HepG2 (cell line): Measurements from ENCODE around the gene SCYL1. TPM values are rescaled to one million over a fixed set of nuclear protein-coding genes. Genes with fewer than 3 reads are reported as not detected.
A peak's percentile ranks its signal among the peaks of the same experiment; 100 is the strongest.

ENCODE experiments used
- ERF ChIP-seq: IDR thresholded peaks from 2 replicates; pipeline ENCODE4 v1.6.1; 2018; ENCODE audit warnings: missing biosample characterization, missing genetic modification reagents
- ETV6 ChIP-seq: sonication (generic); formaldehyde crosslinking; conservative IDR thresholded peaks from 2 replicates; pipeline ENCODE4 v1.4.0; 2020; ENCODE audit warnings: missing genetic modification reagents
- HDAC1 ChIP-seq: sonication (generic); formaldehyde crosslinking; IDR thresholded peaks from 2 replicates; pipeline ENCODE4 v1.5.1; 2020; ENCODE audit warnings: mild to moderate bottlenecking, missing genetic modification reagents
- MYC ChIP-seq: sonication (generic); formaldehyde crosslinking; IDR thresholded peaks from 2 replicates; pipeline ENCODE4 v1.9.0; 2021; ENCODE audit warnings: missing genetic modification reagents, borderline replicate concordance
- NR2F2 ChIP-seq: IDR thresholded peaks from 2 replicates; pipeline ENCODE4 v1.6.1; 2012; ENCODE audit warnings: low read depth, inconsistent platforms, borderline replicate concordance
- PHF20 ChIP-seq: sonication (generic); formaldehyde crosslinking; IDR thresholded peaks from 2 replicates; pipeline ENCODE4 v1.5.0; 2020; ENCODE audit warnings: mild to moderate bottlenecking, missing genetic modification reagents
- RFX3 ChIP-seq: IDR thresholded peaks from 2 replicates; pipeline ENCODE4 v1.6.1; 2016; ENCODE audit warnings: missing biosample characterization, missing genetic modification reagents
- RORA ChIP-seq: sonication (generic); formaldehyde crosslinking; IDR thresholded peaks from 2 replicates; pipeline ENCODE4 v1.5.0; 2020; ENCODE audit warnings: mild to moderate bottlenecking, missing genetic modification reagents, moderate library complexity
- ZBTB3 ChIP-seq: sonication (generic); formaldehyde crosslinking; IDR thresholded peaks from 2 replicates; pipeline ENCODE4 v1.4.0; 2020; ENCODE audit warnings: low read depth, mild to moderate bottlenecking, moderate library complexity, missing genetic modification reagents, borderline replicate concordance
- ZKSCAN1 ChIP-seq: fragments of 150-350 bp; IDR thresholded peaks from 2 replicates; pipeline ENCODE4 v1.6.1; 2014; ENCODE audit warnings: low read length
- ZNF670 ChIP-seq: sonication (generic); formaldehyde crosslinking; IDR thresholded peaks from 2 replicates; pipeline ENCODE4 v1.8.0; 2022; ENCODE audit warnings: mild to moderate bottlenecking, missing genetic modification reagents, borderline replicate concordance
- polyA plus RNA-seq, 8 experiments: library from polyadenylated mRNA; depleted of rRNA in 3 of 8; stranded (reverse) in 7 of 8; unstranded in 1 of 8; fragments of >200 nt; fragmentation: Illumina TruSeq in 4 of 8; extraction: Trizol in 4 of 8; gene quantifications; 2 replicates each; pipeline versions ENCODE4 v1.2.1 to v1.2.3, GENCODE V29; 2011 to 2016; ENCODE audit warnings: low read depth in 4 of 8, missing spikeins in 1 of 8, mixed read lengths in 1 of 8; ENCODE audit not compliant: insufficient read depth in 1 of 8
- total RNA-seq, 5 experiments: library from RNA; depleted of rRNA; stranded (reverse); fragments of >200 nt; fragmentation: Illumina TruSeq; extraction: Trizol; gene quantifications; 2 replicates each; pipeline ENCODE4 v1.2.3, GENCODE V29; 2016; ENCODE audit warnings: low read depth in 1 of 5
- TF ChIP-seq, protein P1 (sequence below), 2 experiments: fragments of 450-650 bp in 1 of 2; sonication (generic) in 1 of 2; formaldehyde crosslinking in 1 of 2; IDR thresholded peaks; 2 replicates each; pipeline versions ENCODE4 v1.6.1 to v1.8.0; 2016 to 2022; ENCODE audit warnings: antibody characterized with exemption in 1 of 2, mild to moderate bottlenecking in 1 of 2, missing genetic modification reagents in 1 of 2
- TF ChIP-seq, protein P2 (sequence below): sonication (generic); formaldehyde crosslinking; IDR thresholded peaks from 2 replicates; pipeline ENCODE4 v1.4.0; 2020; ENCODE audit warnings: missing genetic modification reagents
- TF ChIP-seq, protein P3 (sequence below): sonication (generic); formaldehyde crosslinking; conservative IDR thresholded peaks from 2 replicates; pipeline ENCODE4 v1.8.0; 2022; ENCODE audit warnings: mild to moderate bottlenecking, moderate library complexity, missing genetic modification reagents

SCYL1 gene
- total and polyA plus RNA-seq, 2 of the 13 experiments (the other 11 are each of a cell fraction or from before 2014, with no cell fraction given) = 65.9 to 103 TPM

DNA sequence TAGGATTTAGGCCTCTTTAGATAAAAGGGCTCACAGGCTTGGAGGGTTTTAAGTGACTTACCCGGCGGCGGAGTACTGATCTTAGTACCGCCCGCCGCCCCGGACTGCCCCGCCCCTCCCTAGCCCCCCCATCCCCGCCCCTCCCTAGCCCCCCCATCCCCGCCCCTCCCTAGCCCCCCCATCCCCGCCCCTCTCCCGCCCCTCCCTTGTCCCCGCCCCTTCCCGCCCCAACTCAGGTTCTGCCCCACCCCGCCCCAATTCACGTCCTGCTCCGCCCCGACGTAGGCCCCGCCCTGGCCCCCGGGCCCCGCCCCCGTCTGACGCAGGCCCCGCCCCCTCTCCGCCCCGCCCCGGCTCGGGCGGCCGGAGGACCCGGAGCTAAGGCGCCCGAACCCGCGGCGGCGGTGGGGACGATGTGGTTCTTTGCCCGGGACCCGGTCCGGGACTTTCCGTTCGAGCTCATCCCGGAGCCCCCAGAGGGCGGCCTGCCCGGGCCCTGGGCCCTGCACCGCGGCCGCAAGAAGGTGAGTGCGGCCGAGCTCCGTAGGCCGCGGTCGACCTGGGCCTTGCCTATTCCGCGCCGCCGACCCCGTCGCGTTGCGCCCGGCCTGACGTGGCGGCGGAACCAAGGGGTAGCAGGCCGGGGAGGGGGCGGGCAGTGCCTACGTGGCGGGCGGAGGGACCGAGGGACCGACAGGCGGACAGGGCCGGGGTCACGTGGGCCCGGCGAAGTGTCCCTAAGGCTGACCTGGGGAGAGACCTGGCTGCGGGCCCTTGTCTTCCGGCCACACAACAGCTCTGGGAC lies at the start of gene SCYL1 (continued):
- TF ChIP-seq ZBTB3 (CRISPR knock-in tag) = no peak; the same call in 1 of the 2 replicates
- TF ChIP-seq HDAC1 = peak; percentile 70
- no peak for TF ChIP-seq NR2F2
- no peak for TF ChIP-seq ZNF670 (CRISPR knock-in tag)
- no peak for TF ChIP-seq ZKSCAN1
- TF ChIP-seq, protein P1, sequence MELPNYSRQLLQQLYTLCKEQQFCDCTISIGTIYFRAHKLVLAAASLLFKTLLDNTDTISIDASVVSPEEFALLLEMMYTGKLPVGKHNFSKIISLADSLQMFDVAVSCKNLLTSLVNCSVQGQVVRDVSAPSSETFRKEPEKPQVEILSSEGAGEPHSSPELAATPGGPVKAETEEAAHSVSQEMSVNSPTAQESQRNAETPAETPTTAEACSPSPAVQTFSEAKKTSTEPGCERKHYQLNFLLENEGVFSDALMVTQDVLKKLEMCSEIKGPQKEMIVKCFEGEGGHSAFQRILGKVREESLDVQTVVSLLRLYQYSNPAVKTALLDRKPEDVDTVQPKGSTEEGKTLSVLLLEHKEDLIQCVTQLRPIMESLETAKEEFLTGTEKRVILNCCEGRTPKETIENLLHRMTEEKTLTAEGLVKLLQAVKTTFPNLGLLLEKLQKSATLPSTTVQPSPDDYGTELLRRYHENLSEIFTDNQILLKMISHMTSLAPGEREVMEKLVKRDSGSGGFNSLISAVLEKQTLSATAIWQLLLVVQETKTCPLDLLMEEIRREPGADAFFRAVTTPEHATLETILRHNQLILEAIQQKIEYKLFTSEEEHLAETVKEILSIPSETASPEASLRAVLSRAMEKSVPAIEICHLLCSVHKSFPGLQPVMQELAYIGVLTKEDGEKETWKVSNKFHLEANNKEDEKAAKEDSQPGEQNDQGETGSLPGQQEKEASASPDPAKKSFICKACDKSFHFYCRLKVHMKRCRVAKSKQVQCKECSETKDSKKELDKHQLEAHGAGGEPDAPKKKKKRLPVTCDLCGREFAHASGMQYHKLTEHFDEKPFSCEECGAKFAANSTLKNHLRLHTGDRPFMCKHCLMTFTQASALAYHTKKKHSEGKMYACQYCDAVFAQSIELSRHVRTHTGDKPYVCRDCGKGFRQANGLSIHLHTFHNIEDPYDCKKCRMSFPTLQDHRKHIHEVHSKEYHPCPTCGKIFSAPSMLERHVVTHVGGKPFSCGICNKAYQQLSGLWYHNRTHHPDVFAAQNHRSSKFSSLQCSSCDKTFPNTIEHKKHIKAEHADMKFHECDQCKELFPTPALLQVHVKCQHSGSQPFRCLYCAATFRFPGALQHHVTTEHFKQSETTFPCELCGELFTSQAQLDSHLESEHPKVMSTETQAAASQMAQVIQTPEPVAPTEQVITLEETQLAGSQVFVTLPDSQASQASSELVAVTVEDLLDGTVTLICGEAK (IDR thresholded peaks at IDR 0.05) = no peak
- TF ChIP-seq, protein P1 (CRISPR knock-in tag; IDR thresholded peaks at IDR 0.05) = peak; percentile 44; the same call in 1 of the 2 replicates
- no peak for TF ChIP-seq RFX3 (CRISPR knock-in tag)
- no peak for TF ChIP-seq RORA (CRISPR knock-in tag)
- TF ChIP-seq, protein P2, sequence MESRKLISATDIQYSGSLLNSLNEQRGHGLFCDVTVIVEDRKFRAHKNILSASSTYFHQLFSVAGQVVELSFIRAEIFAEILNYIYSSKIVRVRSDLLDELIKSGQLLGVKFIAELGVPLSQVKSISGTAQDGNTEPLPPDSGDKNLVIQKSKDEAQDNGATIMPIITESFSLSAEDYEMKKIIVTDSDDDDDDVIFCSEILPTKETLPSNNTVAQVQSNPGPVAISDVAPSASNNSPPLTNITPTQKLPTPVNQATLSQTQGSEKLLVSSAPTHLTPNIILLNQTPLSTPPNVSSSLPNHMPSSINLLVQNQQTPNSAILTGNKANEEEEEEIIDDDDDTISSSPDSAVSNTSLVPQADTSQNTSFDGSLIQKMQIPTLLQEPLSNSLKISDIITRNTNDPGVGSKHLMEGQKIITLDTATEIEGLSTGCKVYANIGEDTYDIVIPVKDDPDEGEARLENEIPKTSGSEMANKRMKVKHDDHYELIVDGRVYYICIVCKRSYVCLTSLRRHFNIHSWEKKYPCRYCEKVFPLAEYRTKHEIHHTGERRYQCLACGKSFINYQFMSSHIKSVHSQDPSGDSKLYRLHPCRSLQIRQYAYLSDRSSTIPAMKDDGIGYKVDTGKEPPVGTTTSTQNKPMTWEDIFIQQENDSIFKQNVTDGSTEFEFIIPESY (CRISPR knock-in tag) = no peak
- TF ChIP-seq ERF (CRISPR knock-in tag) = no peak
- peak; percentile 83; the same call in 1 of the 2 replicates for TF ChIP-seq MYC (CRISPR knock-in tag)
- peak; percentile 50; the same call in 1 of the 2 replicates for TF ChIP-seq PHF20 (CRISPR knock-in tag)
- no peak for TF ChIP-seq ETV6
- TF ChIP-seq, protein P3, sequence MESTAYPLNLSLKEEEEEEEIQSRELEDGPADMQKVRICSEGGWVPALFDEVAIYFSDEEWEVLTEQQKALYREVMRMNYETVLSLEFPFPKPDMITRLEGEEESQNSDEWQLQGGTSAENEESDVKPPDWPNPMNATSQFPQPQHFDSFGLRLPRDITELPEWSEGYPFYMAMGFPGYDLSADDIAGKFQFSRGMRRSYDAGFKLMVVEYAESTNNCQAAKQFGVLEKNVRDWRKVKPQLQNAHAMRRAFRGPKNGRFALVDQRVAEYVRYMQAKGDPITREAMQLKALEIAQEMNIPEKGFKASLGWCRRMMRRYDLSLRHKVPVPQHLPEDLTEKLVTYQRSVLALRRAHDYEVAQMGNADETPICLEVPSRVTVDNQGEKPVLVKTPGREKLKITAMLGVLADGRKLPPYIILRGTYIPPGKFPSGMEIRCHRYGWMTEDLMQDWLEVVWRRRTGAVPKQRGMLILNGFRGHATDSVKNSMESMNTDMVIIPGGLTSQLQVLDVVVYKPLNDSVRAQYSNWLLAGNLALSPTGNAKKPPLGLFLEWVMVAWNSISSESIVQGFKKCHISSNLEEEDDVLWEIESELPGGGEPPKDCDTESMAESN (CRISPR knock-in tag) = peak; percentile 67; the same call in 1 of the 2 replicates
